Ectodermal cell (in vitro differentiated cells): ENCODE data around the gene GHRH. TPM values are rescaled to one million over a fixed set of nuclear protein-coding genes. Genes with fewer than 3 reads are reported as not detected.

Experiments
- H3K27ac ChIP-seq: 2 replicates; pipeline ENCODE4 v1.7.0; 2013; ENCODE audit warnings: mild to moderate bottlenecking, low read depth, low read length; ENCODE audit not compliant: insufficient read depth, poor library complexity, severe bottlenecking
- H3K27me3 ChIP-seq: 2 replicates; pipeline ENCODE4 v1.7.0; 2013; ENCODE audit warnings: mild to moderate bottlenecking, low read length; ENCODE audit not compliant: insufficient read depth, control insufficient read depth, poor library complexity, severe bottlenecking
- H3K36me3 ChIP-seq: one replicate; pipeline ENCODE4 v1.7.0; 2013; ENCODE audit warnings: low read length; ENCODE audit not compliant: control insufficient read depth, insufficient read depth
- H3K4me1 ChIP-seq: one replicate; pipeline ENCODE4 v1.7.0; 2013; ENCODE audit warnings: low read length; ENCODE audit not compliant: control insufficient read depth, insufficient read depth
- H3K4me3 ChIP-seq: 2 replicates; pipeline ENCODE4 v1.7.0; 2013; ENCODE audit warnings: low read depth, low read length, control low read depth; ENCODE audit not compliant: insufficient read depth
- H3K9me3 ChIP-seq: 2 replicates; pipeline ENCODE4 v1.7.0; 2013; ENCODE audit warnings: mild to moderate bottlenecking, low read length, moderate library complexity; ENCODE audit not compliant: control insufficient read depth
- WGBS, 2 experiments: methylation state at CpG; one replicate each; pipeline ENCODE4 v1.1.7; 2013; ENCODE audit warnings: missing lambda C conversion rate in 2 of 2; 5-methylcytosine and 5-hydroxymethylcytosine counted together
- polyA plus RNA-seq, 4 experiments: library from polyadenylated mRNA; stranded (reverse); fragments of 50-300 nt; gene quantifications; one replicate each; pipeline ENCODE4 v1.2.3, GENCODE V29; 2013

The GHRH gene, protein sequence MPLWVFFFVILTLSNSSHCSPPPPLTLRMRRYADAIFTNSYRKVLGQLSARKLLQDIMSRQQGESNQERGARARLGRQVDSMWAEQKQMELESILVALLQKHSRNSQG
- not detected for polyA plus RNA-seq (2013, experiment 1 of 4)
- 0.53 TPM for polyA plus RNA-seq (2013, experiment 2 of 4)
- not detected for polyA plus RNA-seq (2013, experiment 3 of 4)
- polyA plus RNA-seq (2013, experiment 4 of 4), result 0.49 TPM

DNA sequence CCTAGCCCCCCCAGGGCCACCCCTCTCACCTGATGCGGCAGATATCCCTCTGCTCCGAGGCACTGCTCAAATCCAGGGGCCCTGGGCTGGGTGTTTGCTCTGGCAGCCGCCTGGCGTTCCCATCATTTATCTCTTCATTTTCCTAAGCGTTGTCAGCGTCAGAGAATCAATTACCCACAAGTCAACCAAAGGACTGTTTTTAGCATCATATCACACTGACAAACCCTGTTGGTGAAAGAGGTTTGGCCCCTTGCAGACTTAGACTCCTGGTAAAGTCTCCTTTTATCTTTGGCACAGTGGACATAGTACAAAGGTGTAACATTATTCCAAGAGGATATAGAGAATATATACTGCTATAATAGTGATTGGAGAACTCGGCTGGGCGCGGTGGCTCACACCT, at the start of gene GHRH:
Gene GHRH (minus strand): TSS at position 101 of the 400 bp plus-strand sequence. CDS start 4,925 bp downstream, outside the sequence.
- H3K4me1 ChIP-seq, result peaks cover 36% of the 10 kb centered on the region
- no peak within 1 kb of the TSS for H3K27ac ChIP-seq
- no peak within 1 kb of the TSS for H3K4me3 ChIP-seq
- no peaks in the 10 kb centered on the region for H3K36me3 ChIP-seq
- WGBS, 2 experiments, result 96 to 97% methylated on average over 9 of the region's 9 CpGs
- no peaks in the 10 kb centered on the region for H3K27me3 ChIP-seq
- H3K9me3 ChIP-seq, result no peaks in the 10 kb centered on the region

DNA sequence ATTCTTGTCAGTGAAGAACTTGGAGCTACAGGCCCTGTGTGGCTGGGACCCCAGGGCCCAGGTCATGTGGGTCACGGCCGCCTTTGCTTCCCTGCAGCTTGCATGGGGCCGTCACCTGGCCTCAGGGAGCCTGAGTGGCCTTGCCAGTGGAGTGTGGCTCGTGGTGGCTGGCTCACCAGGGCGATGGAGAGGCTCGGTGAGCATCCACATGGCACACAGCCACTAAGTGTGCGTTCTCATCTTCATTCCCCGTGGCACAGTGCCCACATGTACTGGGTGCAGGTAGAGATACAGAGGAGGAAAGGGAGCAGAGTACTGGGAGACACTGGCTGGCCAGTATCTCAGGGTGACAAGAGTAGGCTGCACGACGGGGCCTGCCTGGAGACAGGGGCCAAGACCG, 49.3 kb upstream of the GHRH start:
- H3K27ac ChIP-seq, result no peak overlapping the region
- H3K9me3 ChIP-seq, result no peaks in the 10 kb centered on the region
- no peaks in the 10 kb centered on the region for H3K36me3 ChIP-seq
- WGBS, 2 experiments, result 88 to 89% methylated on average over 11 of the region's 11 CpGs
- H3K27me3 ChIP-seq, result no peaks in the 10 kb centered on the region
- H3K4me3 ChIP-seq, result no peak overlapping the region
- peaks cover 18% of the 10 kb centered on the region for H3K4me1 ChIP-seq

DNA sequence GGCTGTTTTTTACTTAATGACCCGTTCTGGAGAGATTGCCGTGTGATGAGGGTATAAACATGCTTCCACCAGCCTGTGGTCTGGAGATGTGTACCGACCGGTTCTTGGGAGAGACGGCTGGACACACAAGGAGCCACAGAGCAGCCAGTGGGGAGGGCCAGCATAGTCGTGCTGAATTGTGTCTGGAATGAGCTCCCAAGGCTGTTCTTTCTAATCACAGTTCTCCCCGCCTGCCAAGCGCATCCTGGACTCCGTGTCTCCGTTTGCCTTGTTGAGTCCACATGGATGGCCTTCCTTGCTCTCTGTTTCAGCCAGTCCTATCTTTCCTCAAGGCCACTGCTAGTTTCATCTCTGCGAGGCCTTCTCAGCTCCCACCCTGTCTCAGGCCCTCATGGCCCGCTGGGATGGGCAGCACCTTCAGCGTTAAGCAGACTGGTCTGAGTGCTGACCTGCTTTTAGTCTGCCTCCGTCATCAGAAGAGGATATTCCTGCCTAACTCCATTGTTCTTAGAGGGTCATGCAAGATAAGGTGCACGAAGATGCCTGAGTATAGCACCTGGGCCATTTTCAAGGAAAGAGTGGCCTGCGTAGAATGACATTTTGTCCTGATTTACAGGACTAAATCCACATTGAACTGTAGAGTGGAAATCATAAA, 48.4 kb upstream of the GHRH start:
- no peak overlapping the region for H3K27ac ChIP-seq

DNA sequence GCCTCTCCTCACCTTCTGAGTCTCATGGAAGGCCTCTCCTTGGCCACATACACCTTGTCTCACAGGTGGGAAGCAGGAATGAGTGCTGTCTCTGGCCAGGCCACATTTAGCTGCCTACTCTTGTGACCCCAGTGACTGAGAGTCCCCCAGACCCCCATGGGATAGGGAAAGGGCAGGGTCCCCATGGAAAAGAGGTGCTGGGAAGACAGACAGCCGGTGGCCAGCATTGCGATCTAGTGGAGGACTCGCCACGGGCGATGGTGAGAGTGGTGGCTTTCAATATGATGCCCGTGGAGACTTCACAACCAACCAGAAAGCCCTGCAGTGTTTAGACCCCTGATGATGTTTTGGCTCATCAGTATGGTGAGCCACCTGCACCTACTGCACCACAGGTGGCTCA, 47.7 kb upstream of the GHRH start:
- H3K36me3 ChIP-seq, result no peaks in the 10 kb centered on the region
- H3K27ac ChIP-seq, result no peak overlapping the region
- H3K4me1 ChIP-seq, result peaks cover 6% of the 10 kb centered on the region
- no peaks in the 10 kb centered on the region for H3K27me3 ChIP-seq
- no peaks in the 10 kb centered on the region for H3K9me3 ChIP-seq
- no peak overlapping the region for H3K4me3 ChIP-seq
- 96 to 98% methylated on average over 6 of the region's 6 CpGs for WGBS, 2 experiments

More for the DNA sequence above, 48.4 kb upstream of the GHRH start:
- no peaks in the 10 kb centered on the region for H3K9me3 ChIP-seq
- no peak overlapping the region for H3K4me3 ChIP-seq
- WGBS, 2 experiments, result 94 to 95% methylated on average over 16 of the region's 16 CpGs
- H3K4me1 ChIP-seq, result peaks cover 14% of the 10 kb centered on the region
- no peaks in the 10 kb centered on the region for H3K27me3 ChIP-seq
- H3K36me3 ChIP-seq, result no peaks in the 10 kb centered on the region

DNA sequence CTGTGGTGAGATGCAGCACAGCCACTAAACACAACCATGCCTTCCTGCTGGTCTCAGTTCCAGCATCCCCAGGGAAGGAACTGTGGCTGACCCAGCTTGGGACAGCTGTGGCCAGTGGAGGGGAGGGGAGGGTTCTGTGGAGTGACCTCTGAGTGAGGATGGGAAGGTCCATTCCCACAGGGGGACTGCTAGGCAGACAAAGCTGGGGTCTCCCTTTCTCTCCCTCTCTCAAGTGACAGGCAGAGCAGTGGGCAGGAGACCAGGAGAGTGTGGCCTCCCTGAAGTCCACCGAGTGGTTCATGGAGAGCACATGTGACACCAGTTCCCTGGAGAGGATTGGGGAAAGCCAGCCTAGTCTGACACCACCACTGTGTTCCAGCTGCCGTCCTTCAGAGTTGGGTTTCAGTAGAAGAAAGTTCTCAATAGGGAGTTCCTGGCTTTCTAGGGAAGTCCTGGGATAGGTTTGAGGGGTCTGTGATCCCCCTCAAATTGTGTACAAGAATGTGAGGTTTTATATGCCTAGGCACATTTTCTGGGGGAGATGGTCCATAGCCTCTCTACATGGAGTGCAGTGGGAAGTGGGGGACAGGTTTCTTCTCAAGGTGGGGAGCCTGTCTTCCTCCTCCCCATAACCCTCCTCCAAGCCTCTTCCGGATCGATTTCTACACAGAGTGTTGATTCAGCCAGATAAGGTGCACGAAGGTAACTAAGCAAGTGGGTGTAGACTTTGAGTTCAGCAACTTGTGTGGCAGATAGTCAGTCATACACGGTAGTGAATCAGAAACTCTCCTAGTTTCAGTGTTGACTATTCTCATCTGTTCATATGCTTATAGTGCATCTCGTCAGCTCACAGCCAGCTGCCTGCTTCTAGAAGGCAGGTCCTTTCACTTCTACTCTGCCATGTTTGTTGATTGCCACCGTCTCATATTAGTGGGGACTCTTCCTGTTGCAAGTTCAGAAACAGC, 46.8 kb upstream of the GHRH start:
- Histone ChIP-seq H3K9me3 (no peaks in the 10 kb centered on the region), H3K4me3 (no peak overlapping the region), H3K4me1 (no peaks in the 10 kb centered on the region), H3K27ac (no peak overlapping the region), H3K27me3 (no peaks in the 10 kb centered on the region), H3K36me3 (no peaks in the 10 kb centered on the region)
- WGBS, 2 experiments, result 95 to 97% methylated on average over 8 of the region's 8 CpGs

DNA sequence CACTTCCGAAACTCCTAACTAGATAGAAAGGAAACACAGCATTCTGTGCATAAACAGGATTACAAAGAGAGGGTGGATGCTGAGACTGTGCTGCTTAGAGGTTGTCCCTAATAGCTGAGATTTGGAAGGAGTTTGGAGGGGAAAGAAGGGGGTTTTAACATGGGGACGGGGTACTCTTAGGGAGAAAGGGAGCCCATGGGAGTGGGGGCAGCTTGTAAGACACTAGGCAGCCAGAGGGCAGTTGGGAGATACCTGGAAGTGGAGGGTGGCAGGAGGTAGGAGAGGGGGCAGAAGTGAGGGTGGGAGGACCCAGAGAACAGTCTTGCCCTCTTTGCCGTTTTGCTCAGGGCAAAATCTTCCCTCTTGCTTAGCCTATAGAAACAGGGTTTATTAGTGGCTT, 44.2 kb upstream of the GHRH start:
- WGBS, 2 experiments, result 82 to 89% methylated on average over 3 of the region's 3 CpGs
- no peaks in the 10 kb centered on the region for H3K9me3 ChIP-seq
- no peak overlapping the region for H3K4me3 ChIP-seq
- H3K36me3 ChIP-seq, result peaks cover 13% of the 10 kb centered on the region
- no peaks in the 10 kb centered on the region for H3K27me3 ChIP-seq
- no peaks in the 10 kb centered on the region for H3K4me1 ChIP-seq
- no peak overlapping the region for H3K27ac ChIP-seq

DNA sequence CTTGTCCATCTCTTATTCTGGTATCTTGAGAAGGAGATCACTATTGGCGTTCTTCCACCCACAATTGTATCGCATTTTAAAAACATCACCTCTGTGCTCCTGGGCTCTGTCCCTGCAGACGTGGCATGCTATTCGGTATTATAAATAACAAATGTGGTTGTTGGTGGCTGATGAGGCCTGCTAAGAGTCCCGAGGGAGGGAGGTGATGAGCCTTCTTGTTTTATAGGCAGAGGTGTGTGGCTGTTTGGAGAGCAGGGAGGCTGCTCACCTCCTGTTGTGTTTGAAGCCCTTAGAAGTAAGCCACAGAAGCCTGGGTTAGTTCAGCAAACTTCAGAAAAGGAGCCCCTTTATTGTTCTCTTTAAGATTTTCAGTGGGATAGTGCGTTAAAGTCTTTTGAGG, 43.5 kb upstream of the GHRH start:
- no peaks in the 10 kb centered on the region for H3K4me1 ChIP-seq

DNA sequence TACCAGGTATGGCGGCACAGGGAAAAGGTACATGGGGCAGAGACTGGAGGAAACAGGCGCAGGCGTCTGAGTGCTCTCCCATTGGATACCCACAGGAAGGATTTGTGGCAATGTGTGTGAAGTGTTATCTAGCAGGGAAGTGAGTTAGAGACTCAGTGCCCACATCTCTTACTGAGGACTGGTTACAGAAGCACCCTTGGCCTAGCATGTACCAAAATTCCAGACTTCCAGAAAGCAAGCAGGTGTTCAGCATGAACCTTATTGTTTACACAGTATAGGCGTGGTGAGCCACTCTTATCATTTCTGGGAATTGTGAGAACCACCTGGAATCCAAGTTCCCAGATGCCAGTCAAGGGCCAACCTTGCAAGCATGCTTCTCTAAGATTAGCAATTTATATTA, 42.0 kb upstream of the GHRH start:
- Histone ChIP-seq H3K36me3 (peaks cover 13% of the 10 kb centered on the region), H3K4me1 (no peaks in the 10 kb centered on the region), H3K4me3 (no peak overlapping the region), H3K9me3 (no peaks in the 10 kb centered on the region), H3K27ac (no peak overlapping the region), H3K27me3 (no peaks in the 10 kb centered on the region)
- WGBS, 2 experiments, result 94 to 98% methylated on average over 4 of the region's 4 CpGs

More for the DNA sequence above, 43.5 kb upstream of the GHRH start:
- H3K27me3 ChIP-seq, result no peaks in the 10 kb centered on the region
- no peak overlapping the region for H3K4me3 ChIP-seq
- H3K36me3 ChIP-seq, result peaks cover 13% of the 10 kb centered on the region
- no peaks in the 10 kb centered on the region for H3K9me3 ChIP-seq
- H3K27ac ChIP-seq, result no peak overlapping the region
- 92 to 94% methylated on average over 5 to 6 of the region's 6 CpGs for WGBS, 2 experiments

DNA sequence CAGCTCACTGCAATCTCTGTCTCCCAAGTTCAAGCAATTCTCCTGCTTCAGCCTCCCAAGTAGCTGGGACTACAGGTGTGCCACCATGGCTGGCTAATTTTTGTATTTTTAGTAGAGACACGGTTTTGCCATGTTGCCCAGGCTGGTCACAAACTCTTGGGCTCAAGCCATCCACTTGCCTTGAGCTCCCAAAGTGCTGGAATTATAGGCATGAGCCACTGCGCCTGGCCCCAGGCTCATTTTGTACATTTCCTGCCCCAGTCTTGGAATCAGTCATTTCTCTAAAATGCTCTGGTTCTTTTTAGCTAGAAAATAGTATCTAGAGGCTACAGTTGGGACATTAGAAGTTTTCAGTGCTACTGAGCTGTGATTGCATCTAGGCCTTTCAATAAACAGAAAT, 41.4 kb upstream of the GHRH start:
- Histone ChIP-seq H3K9me3 (no peaks in the 10 kb centered on the region), H3K4me3 (no peak overlapping the region), H3K36me3 (peaks cover 13% of the 10 kb centered on the region), H3K27me3 (no peaks in the 10 kb centered on the region), H3K4me1 (no peaks in the 10 kb centered on the region), H3K27ac (no peak overlapping the region)
- 90 to 95% methylated on average over 2 of the region's 2 CpGs for WGBS, 2 experiments

DNA sequence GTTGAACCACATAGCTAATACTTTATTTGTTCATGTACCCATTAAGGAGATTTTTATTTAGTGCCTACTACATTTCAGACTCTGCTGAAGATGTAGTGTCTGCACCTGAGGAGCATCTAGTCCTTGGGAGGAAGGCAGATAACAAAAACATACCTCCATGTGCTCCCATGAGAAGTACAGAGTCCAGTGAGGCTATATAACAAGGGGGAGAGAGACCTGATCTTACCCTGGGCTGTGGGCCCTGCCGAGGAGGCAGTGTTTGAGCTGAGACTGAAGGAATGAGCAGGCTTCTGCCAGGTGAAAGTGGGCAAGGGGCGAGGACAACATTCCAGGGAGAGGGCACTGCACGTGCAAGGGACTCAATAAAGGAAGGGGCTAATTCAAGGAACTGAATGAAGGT, 39.9 kb upstream of the GHRH start:
- Histone ChIP-seq H3K4me1 (no peaks in the 10 kb centered on the region), H3K36me3 (peaks cover 13% of the 10 kb centered on the region), H3K4me3 (no peak overlapping the region), H3K27me3 (no peaks in the 10 kb centered on the region), H3K27ac (no peak overlapping the region), H3K9me3 (no peaks in the 10 kb centered on the region)
- WGBS, 2 experiments, result 90 to 93% methylated on average over 3 of the region's 3 CpGs
